Measurements from ENCODE around the gene FGF1.

- TF ChIP-seq FOXM1 (IDR thresholded peaks at IDR 0.05; ENCODE audit: borderline replicate concordance) (no peak), HDGF (IDR thresholded peaks at IDR 0.05; ENCODE audit: borderline replicate concordance) (no peak), ARNT (IDR thresholded peaks at IDR 0.05) (no peak), FOXK2 (IDR thresholded peaks at IDR 0.05) (no peak), NFRKB (IDR thresholded peaks at IDR 0.05) (no peak), L3MBTL2 (conservative IDR thresholded peaks at IDR 0.05) (no peak), BHLHE40 (IDR thresholded peaks at IDR 0.05; ENCODE audit: borderline replicate concordance) (no peak), ZNF384 (IDR thresholded peaks at IDR 0.05) (no peak), PKNOX1 (IDR thresholded peaks at IDR 0.05) (no peak), SUZ12 (IDR thresholded peaks at IDR 0.05) (no peak), SP1 (IDR thresholded peaks at IDR 0.05) (no peak), ELF4 (IDR thresholded peaks at IDR 0.05) (no peak), LEF1 (IDR thresholded peaks at IDR 0.05; ENCODE audit: borderline replicate concordance) (no peak)
Observed at GRCh38 chr5:142568283-142568995, 117.5 kb downstream of the FGF1 start.
